Upper lobe of left lung (tissue), 6 donors: ENCODE data around the gene SSR4. TPM values are rescaled to one million over a fixed set of nuclear protein-coding genes. Genes with fewer than 3 reads are reported as not detected.

ENCODE experiments used
- ATAC-seq, 2 donors: fragments of 200-7000 bp; cut with Tn5 transposase; one replicate each; pipeline ENCODE4 v1.9.1; 2022; ENCODE audit warnings: mild to moderate bottlenecking in 2 of 2, moderate library complexity in 2 of 2; ENCODE audit not compliant: low FRiP score in 2 of 2
- DNase-seq, 2 donors: peaks; one replicate each; pipeline ENCODE4 v3.0.0-alpha.2; 2019 to 2020
- H3K27ac ChIP-seq, 4 donors: fragments of 200-600 bp; sonication (generic); one replicate each; pipeline ENCODE4 v1.5.1; 2016 to 2019
- H3K27me3 ChIP-seq, 4 donors: fragments of 200-600 bp; sonication (generic); one replicate each; pipeline ENCODE4 v1.5.1; 2017 to 2019
- H3K36me3 ChIP-seq, 4 donors: fragments of 200-600 bp; sonication (generic); one replicate each; pipeline ENCODE4 v1.5.1; 2016 to 2019
- H3K4me1 ChIP-seq, 4 donors: fragments of 200-600 bp; sonication (generic); one replicate each; pipeline ENCODE4 v1.5.1; 2018 to 2019
- H3K4me3 ChIP-seq, 4 donors: fragments of 200-600 bp; sonication (generic); one replicate each; pipeline ENCODE4 v1.5.1; 2017 to 2019; ENCODE audit warnings: mild to moderate bottlenecking in 2 of 4, moderate library complexity in 1 of 4
- H3K9me3 ChIP-seq, 4 donors: fragments of 200-600 bp; sonication (generic); one replicate each; pipeline ENCODE4 v1.5.1; 2018 to 2019
- EP300 ChIP-seq, 4 donors: sonication (generic); formaldehyde crosslinking; IDR thresholded peaks; one replicate each; pipeline ENCODE4 v1.5.1; 2017; ENCODE audit warnings: antibody characterized with exemption in 4 of 4, control low read depth in 2 of 4
- POLR2A ChIP-seq, 4 donors: fragments of 450-650 bp; IDR thresholded peaks; one replicate each; pipeline ENCODE4 v1.5.1; 2016 to 2017; ENCODE audit warnings: antibody characterized with exemption in 4 of 4, mild to moderate bottlenecking in 2 of 4
- POLR2AphosphoS5 ChIP-seq, 2 donors: sonication (generic); formaldehyde crosslinking; IDR thresholded peaks; one replicate each; pipeline ENCODE4 v1.5.1; 2017; ENCODE audit warnings: antibody characterized with exemption in 2 of 2
- WGBS, 2 donors: methylation state at CpG; one replicate each; pipeline ENCODE4 v1.1.5; 2017 to 2018; 5-methylcytosine and 5-hydroxymethylcytosine counted together
- total RNA-seq, 6 donors: library from RNA; depleted of rRNA in 4 of 6; stranded (reverse); fragments of >200 nt in 4 of 6; gene quantifications; one replicate each; pipeline versions ENCODE4 v1.1.0 to v1.2.1, GENCODE V29; 2016 to 2021
- TF ChIP-seq, protein P1 (sequence below), 6 experiments: fragments of 450-650 bp in 4 of 6; fragments of 200-600 bp in 2 of 6; sonication (generic) in 2 of 6; IDR thresholded peaks; one replicate each; pipeline ENCODE4 v1.5.1; 2016 to 2019; ENCODE audit warnings: antibody characterized with exemption in 6 of 6
- donor health status: DM: no; HTN: no; CAD: no; lungs with moderate emphysema.
- donor health status: DM: no; HTN: yes; CAD: no; lungs with severe emphysema.

Gene SSR4
- total RNA-seq, 6 donors from 2014 or later, result 70.2 to 328 (median 172) TPM

DNA sequence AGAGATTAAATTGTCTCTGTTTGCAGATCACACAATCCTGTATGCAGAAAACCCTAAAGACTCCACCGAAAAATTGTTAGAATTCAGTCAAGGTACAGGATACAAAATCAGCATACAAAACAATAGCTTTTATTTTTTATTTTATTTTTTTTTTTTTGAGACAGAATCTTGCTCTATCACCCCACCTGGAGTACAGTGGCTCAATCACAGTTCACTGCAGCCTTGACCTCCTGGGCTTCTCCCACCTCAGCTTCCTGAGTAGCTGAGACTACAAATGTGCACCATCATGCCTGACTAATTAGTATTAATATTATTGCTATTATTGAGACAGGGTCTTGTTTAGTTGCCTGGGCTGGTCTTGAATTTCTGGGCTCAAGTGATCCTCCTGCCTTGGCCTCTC, 39.3 kb upstream of the SSR4 start:
- WGBS, 2 donors, result 85 to 95% methylated on average over 1 of the region's 1 CpG
- no peak for DNase-seq

DNA sequence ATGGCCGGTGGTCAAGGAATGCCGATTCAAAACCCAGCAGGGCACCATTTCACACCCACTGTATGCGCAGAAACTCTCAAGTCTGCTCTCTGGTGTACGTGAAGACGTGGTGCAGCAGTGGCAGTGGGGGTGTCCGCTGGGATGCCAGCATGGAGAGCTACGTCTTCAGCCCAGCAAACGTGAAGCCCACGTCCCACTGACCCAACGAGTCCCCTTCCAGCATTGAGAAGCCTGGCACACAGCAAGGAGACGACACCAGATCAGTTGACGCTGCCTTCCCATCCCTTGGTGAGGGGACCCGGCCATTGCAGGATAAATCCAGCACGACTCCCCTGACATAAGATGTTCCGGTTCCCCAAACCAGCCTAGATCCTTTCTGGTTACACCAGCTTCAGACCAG, 32.6 kb upstream of the SSR4 start:
- TF ChIP-seq POLR2AphosphoS5 (IDR thresholded peaks at IDR 0.05) (no peak), POLR2A (IDR thresholded peaks at IDR 0.05) (no peak)
- H3K4me1 ChIP-seq, result peaks cover 0 to 10% (median 4%) of the 10 kb centered on the region in 4 donors
- no peak overlapping the region for H3K4me3 ChIP-seq
- DNase-seq, result peak in 1 of 2 donors; percentile 8
- H3K9me3 ChIP-seq, result no peaks in the 10 kb centered on the region
- H3K27me3 ChIP-seq, result no peaks in the 10 kb centered on the region
- no peaks in the 10 kb centered on the region for H3K36me3 ChIP-seq
- no peak for ATAC-seq
- H3K27ac ChIP-seq, result no peak overlapping the region
- 62 to 79% methylated on average over 6 to 15 of the region's 15 CpGs for WGBS, 2 donors

More for the DNA sequence above, 39.3 kb upstream of the SSR4 start:
- H3K27me3 ChIP-seq, result no peaks in the 10 kb centered on the region
- no peaks in the 10 kb centered on the region for H3K36me3 ChIP-seq
- no peak overlapping the region for H3K4me3 ChIP-seq
- H3K4me1 ChIP-seq, result no peaks in the 10 kb centered on the region
- no peak for ATAC-seq
- H3K9me3 ChIP-seq, result peaks cover 0 to 6% (median 0%) of the 10 kb centered on the region in 4 donors
- TF ChIP-seq EP300 (IDR thresholded peaks at IDR 0.05), result no peak
- no peak for TF ChIP-seq POLR2AphosphoS5 (IDR thresholded peaks at IDR 0.05)
- TF ChIP-seq, protein P1, sequence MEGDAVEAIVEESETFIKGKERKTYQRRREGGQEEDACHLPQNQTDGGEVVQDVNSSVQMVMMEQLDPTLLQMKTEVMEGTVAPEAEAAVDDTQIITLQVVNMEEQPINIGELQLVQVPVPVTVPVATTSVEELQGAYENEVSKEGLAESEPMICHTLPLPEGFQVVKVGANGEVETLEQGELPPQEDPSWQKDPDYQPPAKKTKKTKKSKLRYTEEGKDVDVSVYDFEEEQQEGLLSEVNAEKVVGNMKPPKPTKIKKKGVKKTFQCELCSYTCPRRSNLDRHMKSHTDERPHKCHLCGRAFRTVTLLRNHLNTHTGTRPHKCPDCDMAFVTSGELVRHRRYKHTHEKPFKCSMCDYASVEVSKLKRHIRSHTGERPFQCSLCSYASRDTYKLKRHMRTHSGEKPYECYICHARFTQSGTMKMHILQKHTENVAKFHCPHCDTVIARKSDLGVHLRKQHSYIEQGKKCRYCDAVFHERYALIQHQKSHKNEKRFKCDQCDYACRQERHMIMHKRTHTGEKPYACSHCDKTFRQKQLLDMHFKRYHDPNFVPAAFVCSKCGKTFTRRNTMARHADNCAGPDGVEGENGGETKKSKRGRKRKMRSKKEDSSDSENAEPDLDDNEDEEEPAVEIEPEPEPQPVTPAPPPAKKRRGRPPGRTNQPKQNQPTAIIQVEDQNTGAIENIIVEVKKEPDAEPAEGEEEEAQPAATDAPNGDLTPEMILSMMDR (IDR thresholded peaks at IDR 0.05), result no peak
- no peak for TF ChIP-seq POLR2A (IDR thresholded peaks at IDR 0.05)
- no peak overlapping the region for H3K27ac ChIP-seq

DNA sequence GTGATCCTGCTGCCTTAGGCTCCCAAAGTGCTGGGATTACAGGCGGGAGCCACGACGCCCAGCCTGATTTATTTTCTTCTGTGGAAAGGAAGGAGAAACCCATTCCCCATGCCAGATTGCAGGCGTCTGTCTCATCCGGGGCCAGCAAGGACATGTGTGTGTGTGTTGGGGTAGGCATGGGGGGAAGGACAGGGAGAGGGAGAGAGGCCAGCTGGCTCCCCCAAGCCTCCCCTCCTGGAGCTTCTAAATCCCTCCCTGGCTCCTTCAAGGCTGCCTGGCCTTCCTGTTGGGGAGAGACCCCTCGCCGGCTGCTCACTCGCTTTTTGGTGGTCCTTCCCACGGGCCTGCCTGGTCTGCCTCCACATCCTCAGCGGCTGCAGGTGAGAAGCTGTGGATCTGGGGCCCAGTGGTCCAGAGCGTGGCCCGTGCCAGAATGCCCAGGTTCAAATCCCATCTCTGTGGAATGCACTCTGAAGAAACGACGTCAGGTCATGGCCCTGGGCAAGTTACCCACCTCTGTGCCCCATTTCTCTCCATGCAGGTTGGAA, 31.8 kb upstream of the SSR4 start:
- WGBS, 2 donors, result 86 to 94% methylated on average over 5 to 14 of the region's 14 CpGs
- ATAC-seq (no peak), DNase-seq (no peak)
- H3K36me3 ChIP-seq, result no peaks in the 10 kb centered on the region
- H3K4me3 ChIP-seq, result no peak overlapping the region
- TF ChIP-seq, protein P1 (IDR thresholded peaks at IDR 0.05), result no peak
- TF ChIP-seq EP300 (IDR thresholded peaks at IDR 0.05), result no peak
- TF ChIP-seq POLR2A (IDR thresholded peaks at IDR 0.05), result no peak
- TF ChIP-seq POLR2AphosphoS5 (IDR thresholded peaks at IDR 0.05), result no peak
- no peaks in the 10 kb centered on the region for H3K9me3 ChIP-seq
- H3K4me1 ChIP-seq, result peaks cover 0 to 10% (median 4%) of the 10 kb centered on the region in 4 donors
- no peak overlapping the region for H3K27ac ChIP-seq
- H3K27me3 ChIP-seq, result no peaks in the 10 kb centered on the region

DNA sequence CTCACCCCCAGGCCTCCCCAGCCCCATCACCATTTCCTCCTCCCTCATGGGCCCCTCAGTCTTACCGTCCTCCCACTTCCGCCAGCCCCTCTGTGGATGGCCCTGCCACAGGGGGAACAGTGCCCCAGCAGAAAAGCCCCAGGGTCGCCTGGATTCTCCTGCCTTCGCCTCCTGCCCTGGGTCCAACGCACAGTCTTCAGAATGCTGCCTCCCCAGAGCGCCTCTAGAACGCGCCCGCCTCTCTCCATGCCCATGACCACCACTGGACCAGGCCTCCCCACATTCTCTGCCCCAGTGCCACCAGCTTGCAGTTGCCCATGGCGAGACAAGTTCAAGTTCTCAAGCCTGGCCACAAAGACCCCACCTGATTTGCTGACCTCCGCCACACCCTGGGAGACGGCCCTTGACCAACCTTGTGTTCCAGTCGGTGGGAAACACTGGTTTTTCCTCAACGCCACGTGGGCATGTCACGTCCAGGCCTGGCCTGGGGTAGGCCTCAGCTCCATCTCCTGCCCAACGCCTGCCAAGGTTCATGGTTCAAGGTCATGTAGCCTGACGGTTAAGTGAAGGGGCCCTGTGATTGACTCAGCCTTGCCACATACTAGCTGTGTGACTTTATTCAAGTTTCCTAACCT, 31.1 kb upstream of the SSR4 start:
- no peak for TF ChIP-seq POLR2A (IDR thresholded peaks at IDR 0.05)
- TF ChIP-seq EP300 (IDR thresholded peaks at IDR 0.05), result no peak
- no peak for TF ChIP-seq POLR2AphosphoS5 (IDR thresholded peaks at IDR 0.05)
- TF ChIP-seq, protein P1 (IDR thresholded peaks at IDR 0.05), result no peak
- no peak for ATAC-seq
- Histone ChIP-seq H3K4me3 (no peak overlapping the region), H3K27ac (no peak overlapping the region), H3K4me1 (peaks cover 0 to 13% (median 4%) of the 10 kb centered on the region in 4 donors), H3K9me3 (no peaks in the 10 kb centered on the region), H3K36me3 (no peaks in the 10 kb centered on the region), H3K27me3 (no peaks in the 10 kb centered on the region)
- 81 to 90% methylated on average over 6 to 18 of the region's 18 CpGs for WGBS, 2 donors
- DNase-seq, result no peak

DNA sequence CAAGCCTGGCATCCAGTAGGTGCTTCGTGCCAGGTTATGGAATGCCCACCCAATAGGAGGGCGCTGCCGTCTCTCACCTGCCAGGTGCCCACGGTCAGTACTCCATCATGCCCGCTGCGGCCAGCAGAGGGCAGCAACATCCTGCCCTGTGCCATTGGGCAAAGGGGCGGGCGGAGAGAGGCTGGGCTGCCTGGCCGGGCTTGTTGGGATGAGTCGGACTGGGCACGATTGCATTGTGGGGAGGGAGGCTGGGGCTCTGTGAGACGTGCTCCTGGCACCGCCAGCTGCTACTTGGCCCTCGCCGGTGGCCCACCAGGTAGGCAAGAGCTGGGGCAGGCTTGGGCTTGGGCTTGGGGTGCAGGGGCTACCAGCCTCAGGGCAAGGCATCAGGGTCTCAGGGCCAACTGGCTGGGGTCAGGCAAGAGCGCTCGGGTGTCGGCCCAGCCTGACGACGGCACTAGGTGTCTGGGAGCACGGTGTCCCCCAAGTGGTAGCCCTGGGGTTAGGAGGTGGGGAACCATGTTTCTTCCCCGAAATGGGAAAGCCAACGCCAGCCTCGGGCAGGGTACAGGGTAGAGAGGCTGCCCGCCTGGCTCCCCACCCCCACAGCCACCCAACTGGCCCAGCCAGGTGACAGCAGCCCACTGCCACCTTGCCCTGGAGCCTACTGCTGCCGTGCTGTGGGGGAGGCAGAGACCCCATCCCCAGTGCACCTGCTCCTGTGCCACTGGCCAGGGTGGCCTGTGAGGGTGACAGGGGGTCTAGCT, 30.3 kb upstream of the SSR4 start, which contains the start of gene PLXNB3:
TSS of gene PLXNB3 (plus strand) at position 261 of the 767 bp plus-strand sequence. CDS start 1,287 bp downstream, outside the sequence.
- Histone ChIP-seq H3K27me3 (no peaks in the 10 kb centered on the region), H3K36me3 (no peaks in the 10 kb centered on the region), H3K4me3 (peak within 1 kb of the TSS in 2 of 4 donors; percentile 7 to 38), H3K27ac (peak within 1 kb of the TSS; percentile 35 to 72 (median 59)), H3K9me3 (no peaks in the 10 kb centered on the region), H3K4me1 (peaks cover 0 to 13% (median 6%) of the 10 kb centered on the region in 4 donors)
- DNase-seq (peak; percentile 83 to 90), ATAC-seq (peak; percentile 82 to 90)
- TF ChIP-seq POLR2A (IDR thresholded peaks at IDR 0.05), result no peak
- TF ChIP-seq, protein P1 (IDR thresholded peaks at IDR 0.05), result peak; percentile 78 to 93 (median 86)
- 27% methylated on average over 22 of the region's 26 CpGs; no CpG with 5 or more reads in 1 of the 2 donors for WGBS, 2 donors
